NCI-H226 (cell line): ENCODE measurements around the gene SLC9A4.

Experiments
- DNase-seq: peaks from one replicate; pipeline ENCODE4 v3.0.0-alpha.2; 2015

SLC9A4 gene, protein sequence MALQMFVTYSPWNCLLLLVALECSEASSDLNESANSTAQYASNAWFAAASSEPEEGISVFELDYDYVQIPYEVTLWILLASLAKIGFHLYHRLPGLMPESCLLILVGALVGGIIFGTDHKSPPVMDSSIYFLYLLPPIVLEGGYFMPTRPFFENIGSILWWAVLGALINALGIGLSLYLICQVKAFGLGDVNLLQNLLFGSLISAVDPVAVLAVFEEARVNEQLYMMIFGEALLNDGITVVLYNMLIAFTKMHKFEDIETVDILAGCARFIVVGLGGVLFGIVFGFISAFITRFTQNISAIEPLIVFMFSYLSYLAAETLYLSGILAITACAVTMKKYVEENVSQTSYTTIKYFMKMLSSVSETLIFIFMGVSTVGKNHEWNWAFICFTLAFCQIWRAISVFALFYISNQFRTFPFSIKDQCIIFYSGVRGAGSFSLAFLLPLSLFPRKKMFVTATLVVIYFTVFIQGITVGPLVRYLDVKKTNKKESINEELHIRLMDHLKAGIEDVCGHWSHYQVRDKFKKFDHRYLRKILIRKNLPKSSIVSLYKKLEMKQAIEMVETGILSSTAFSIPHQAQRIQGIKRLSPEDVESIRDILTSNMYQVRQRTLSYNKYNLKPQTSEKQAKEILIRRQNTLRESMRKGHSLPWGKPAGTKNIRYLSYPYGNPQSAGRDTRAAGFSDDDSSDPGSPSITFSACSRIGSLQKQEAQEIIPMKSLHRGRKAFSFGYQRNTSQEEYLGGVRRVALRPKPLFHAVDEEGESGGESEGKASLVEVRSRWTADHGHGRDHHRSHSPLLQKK

DNA sequence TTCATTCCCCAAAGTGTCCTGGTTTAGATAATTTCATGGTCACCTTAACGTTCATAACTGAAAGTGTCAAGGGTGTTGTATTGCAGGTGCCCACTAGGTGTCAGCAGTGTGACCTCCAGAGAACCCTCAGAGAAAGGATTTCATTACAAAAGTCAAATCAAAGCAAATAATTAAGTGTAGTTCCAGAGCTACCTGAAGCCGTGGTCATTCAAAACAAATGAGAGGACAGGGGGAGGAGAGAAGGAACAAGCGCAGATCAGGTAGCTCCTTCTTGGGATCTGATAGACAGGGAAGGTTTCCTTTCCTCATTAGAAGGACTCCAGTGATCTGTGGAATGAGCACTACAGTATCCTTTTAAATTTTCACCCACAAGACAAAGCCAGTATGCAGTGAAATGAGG, at the start of gene SLC9A4:
TSS of gene SLC9A4 (plus strand) at position 207 of the 400 bp plus-strand sequence. CDS start 534 bp downstream, outside the sequence.
- peak; percentile 16 for DNase-seq

DNA sequence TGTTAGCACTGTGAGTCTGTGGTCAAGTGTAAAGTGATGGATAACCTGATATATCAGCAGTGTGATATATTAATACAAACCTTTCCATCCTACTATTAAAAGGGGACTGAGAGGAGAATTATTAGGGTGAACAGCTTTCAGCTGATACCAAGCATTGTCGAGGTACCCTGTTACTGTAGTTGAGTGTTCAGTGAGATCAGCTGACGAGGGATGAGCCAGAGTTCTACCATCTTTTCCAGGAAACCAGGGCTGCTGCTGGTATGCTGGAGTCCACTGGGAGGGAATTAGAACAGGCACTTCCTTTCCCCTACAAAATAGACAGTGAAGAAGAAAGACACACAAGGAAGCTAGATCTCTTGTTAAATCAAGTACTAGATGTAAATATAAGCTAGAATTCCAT, 49.7 kb upstream of the SLC9A4 start:
- no peak for DNase-seq

DNA sequence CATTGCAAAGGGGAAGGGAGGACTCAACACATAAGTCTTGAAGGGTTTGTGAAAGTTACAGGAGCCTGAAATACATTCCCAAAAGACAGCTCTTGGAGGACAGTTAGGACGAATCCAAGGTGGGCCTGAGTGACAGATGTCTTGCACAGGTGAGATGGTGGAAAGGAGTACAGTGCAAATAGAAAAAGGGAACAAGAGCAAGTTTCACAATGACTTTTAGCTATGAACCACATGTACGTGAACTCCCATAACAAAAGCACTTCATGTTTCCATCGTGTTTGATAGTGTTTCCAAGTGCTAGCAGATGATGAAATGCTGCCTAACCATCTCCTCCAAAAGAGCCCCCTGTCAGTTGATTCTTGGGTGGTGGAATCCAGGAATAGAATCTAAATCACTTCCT, 48.3 kb upstream of the SLC9A4 start:
- no peak for DNase-seq

DNA sequence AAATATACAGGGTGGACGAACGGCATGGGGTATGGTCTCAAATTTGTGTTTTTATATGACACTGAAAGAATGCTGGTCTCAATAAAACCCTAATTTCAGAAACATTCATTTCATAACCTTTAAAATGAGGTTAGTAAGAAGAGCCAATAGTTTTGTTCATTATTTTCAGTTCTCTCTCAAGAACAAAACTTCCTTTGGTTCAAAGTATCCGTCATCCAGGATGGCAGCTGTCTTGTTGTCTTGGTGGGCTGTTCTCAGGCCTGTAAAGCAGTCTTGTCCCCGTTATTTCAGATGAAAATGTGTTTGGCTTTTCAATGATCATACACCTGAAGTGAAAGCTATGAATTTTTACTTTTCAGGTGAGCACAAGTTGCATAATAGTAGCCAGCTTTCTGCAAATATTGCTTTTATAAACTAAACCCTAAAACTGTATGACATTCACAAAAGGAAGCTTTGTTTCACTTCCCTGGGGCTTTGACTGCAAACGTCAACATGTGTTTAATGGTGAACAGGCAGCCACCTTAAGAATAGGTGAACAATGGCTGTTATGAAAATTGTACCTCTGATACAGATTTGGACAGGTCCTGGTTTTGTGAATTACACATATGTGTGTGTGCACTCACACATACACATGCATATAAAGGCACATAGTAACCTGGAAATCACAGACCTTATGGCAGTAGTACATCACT, 47.4 kb upstream of the SLC9A4 start:
- no peak for DNase-seq

DNA sequence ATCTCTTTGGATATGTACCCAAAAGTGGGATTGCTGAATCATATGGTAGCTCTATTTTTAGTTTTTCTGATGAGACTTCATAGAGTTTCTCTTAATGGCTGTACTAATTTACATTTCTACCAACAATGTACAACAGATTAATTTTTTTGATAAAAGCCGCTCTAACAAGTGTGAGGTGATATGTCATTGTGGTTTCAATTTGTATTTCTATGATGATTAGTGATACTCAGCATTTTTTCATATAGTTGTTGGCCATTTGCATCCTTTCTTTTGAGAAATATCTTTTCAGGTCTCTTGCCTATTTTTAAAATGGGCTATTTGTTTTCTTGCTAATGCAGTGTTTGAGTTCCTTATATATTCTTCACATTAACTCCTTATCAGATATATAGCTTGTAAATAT, 45.8 kb upstream of the SLC9A4 start:
- no peak for DNase-seq

DNA sequence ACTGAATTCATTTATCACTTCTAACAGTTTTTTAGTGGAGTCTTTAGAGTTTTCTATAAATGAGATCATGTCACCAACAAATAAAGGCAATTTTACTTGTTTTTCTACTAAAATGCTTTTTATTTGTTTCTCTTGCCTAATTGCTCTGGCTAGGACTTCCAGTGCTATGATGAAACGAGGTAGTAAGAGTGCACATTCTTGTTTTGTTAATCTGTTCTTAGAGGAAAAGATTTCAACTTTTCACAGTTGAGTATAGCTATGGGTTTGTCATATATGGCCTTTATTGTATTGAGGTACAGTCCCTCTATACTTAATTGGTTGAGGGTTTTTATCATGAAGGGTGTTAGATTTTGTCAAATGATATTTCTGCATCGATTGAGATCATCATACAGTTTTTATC, 44.5 kb upstream of the SLC9A4 start:
- DNase-seq: no peak

DNA sequence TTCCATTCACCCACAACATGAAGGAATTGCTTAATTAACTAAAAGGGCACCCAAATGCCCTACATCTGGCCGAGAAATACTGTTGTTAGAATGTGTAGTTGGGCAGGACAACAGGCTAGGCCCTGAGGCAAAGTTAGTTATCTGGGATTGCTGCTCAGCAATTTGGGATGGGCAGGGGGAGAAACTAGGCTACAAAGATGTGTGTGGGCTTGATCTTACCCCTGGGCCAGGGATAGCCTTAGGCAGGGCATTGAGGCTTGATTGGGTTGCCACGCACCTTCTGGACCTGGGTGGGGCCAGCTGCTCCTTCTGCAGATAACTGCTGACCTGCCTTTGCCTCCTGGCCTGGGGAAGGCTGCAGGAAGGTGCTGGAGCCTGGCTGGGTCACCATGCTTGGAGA, 40.6 kb upstream of the SLC9A4 start:
- DNase-seq: no peak

DNA sequence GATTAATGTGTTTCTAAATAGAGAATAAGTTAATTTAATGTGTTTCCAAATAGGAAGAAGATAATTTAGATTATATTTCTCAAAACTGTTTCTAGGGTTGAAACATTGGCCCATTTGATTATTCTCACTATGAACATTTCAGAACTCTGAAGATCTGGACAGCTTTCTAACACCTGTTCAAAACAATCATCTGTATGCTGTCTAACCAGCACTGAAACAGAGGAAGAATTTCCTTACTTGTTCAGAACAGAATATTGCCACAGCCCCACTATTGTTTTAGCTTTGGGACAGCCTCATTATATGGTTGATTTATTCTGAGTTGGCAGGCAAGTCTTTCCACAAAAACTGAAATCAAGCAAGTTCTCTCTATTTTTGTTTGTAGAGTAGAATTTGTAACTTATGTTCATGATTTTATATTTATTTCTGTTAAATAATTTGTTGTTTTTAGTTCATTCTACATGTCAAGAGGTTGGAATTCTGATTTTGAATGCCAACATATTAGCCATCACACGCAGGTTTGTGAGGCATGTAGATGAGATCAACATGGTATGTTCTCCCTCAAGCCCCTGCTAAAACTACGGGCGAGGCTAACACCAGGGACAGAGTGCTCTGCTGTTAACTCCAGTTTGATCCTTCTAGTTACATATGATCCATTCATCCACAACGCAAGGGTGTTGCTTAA, 38.9 kb upstream of the SLC9A4 start:
- no peak for DNase-seq

DNA sequence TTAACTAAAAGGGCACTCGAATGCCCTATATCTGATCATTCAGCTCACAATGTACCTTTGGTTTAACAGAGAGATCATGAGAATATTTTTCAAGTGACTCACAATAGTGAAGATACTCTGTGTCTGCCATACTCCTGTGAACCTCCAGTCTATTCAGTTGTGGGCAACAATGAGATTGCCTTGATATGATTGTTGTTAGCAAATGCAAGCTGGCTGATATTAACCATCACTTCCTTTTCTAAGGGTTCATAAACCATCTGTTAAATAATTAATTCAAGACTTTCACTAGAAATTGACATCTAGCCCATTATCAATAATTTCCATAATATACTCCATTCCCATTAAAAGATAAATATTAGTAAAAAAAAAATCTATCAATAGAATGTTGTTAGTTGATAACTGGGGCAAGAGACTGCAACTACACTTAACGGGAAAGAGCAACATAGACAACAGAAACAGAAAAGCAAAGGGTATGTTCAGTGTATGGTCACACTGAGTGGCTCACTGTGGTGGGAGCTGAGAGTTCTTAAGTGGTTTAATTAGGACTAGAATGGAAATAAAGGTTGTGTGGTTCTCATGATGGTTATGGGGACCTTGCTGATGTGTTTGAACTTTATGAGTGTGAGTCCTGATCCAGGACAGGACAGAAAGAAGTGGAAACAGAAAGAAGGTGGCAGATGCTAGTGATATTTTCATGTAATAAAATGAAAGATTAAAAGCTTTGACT, 38.2 kb upstream of the SLC9A4 start:
- DNase-seq: no peak

DNA sequence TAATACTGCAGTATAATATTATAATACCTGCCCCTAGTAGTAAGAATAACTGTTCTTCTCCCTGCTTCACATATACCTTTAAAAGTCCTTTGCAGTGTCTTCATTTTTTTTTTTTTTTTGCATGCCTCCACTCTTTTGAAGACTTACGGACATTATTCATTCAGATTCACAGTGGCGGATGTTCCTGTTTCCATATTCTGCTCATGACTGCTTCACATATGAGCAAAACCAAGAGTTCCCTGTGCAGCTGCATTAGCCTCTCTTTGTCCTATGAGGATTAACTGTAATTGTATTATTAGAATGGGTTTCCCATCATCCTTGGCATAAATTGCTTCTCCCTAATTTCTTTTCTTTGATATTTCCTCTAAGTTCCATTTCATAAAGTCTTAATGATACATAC, 37.3 kb upstream of the SLC9A4 start:
- no peak for DNase-seq

DNA sequence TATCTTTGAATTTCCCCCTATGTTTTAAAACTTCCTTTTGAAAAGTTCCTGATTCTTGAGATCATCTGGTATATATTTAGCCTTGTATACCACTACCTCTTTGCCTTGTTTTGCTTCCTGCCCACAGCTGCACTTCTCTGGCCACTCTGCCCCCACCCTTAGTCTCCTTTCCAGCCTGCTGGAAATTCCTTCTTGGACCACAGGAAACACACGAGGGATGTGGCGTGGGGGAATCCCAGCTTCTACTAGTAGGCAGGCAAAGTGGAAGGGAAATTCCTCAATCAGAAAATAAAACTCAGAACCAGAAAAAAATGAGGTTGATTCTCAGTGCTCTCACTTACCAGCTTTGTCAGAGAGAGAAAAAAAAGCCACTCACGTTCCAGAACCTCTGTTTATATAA, 36.7 kb upstream of the SLC9A4 start:
- peak; percentile 77 for DNase-seq

DNA sequence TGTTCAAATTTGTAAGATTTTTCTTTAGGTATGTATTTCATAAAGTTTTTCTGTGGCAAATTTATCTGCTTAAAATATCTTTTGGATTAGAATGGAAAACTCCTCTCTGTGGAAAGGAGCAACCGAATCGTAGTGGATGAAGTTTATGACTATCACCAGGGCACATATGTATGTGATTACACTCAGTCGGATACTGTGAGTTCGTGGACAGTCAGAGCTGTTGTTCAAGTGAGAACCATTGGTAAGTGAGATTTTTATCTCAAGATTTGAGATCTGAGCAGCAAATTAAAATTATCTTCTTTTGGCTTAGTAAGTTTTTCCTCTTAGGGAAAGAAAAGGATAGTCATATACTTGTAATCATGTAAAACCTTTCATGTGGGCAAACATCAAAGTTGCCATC, 35.9 kb upstream of the SLC9A4 start:
- no peak for DNase-seq

DNA sequence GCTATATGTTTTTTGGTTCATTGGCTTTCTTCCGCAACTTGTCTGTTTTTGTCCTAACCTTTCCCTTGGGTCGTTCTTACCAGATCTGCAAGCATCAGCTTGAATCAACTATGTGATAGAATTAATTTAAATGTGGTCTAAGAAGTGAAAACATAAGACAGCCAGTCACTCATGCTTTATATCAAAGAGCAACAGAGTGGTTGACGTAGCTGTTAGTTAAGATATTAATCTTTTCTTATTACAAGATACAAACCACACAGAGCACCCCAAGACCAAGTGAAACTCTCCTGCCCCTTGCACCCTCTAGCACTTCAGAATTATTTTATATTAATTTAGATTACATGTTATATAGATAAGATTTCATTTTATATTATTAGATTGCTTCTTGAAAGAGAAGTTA, 34.9 kb upstream of the SLC9A4 start:
- no peak for DNase-seq

DNA sequence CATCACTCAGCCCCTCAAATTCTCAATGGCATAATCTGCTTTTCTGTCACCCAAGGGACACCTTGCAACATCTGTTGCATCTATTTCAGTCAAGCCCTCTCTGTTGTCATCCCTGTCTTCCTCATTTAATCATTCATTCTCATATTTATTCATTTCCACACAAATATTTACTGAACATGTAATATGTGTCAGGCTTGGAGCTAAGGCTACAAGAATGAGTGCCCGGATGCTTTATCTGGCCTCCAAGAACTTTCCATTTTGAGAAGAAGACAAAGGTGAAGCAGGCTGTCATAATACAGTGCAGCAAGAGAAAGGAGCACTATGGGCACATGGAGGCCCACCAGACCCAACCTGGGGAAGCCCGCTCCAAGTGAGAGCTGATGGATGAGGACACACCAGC, 34.4 kb upstream of the SLC9A4 start:
- DNase-seq: no peak

DNA sequence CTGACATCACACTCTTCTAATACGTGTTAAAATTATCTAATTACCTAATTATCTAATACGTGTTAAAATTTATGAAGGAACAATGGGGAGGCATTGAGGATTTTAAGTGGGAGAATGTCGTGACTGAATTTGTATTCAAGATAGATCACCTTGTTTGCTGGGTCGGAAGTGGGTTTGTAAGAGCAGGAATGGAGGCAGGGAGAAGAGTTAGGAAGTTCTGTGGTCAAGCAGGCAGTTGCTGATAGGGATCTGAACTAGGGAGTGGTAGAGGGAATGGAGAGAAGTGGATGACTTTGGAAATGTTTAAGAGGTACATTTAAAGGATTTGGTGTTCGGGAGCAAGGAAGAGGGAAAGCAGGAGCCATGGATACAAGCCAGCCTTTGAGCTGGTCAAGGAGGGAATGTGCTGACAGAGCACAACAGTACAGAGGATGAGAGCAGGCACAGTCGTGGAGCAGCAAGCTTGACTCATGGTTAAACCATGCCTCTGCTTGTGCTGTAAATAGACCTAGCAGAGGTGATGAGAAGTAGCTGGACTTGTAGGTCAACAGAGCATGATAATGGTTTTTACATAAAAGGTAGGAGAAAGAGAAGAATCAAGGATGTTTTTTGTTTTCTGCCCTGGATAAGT, 33.8 kb upstream of the SLC9A4 start:
- DNase-seq: peak; percentile 78

DNA sequence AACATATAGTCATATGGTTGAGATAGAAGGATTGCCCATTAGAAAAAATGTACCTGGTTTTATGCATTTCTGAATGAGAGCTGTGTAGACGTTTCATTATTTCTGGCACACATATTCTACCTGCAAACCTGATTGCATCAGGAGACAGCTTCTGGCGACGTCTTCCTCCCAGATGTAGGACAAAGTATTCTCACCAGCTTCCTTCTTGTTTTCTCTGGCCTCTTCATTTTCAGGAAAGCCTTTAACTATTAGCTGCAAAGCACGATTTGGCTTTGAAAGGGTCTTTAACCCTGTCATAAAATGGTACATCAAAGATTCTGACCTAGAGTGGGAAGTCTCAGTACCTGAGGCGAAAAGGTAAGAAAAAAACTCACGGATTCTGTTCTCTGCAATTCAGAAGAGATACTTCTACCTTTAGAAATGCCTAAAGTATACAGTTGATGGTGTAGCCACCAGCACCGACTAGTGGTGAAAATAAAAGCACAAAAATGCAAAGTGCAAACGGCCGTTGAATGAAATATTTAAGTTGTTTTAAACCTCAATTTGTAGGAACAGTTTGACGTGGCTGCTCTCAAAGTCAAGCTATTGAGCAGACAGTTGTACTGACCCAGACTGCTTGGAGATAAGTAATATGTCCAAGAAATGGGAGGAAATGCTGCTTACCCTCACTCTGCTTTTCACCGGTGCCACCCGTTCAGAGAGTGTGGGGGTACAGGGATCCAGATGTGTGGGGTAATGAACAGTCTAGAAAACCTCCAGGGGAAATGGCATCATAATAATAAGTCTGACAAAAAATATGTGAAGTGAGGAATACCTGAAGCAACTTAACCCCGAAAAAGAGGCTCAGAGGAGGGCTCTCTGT, 29.8 kb upstream of the SLC9A4 start:
- peak; percentile 17 for DNase-seq

DNA sequence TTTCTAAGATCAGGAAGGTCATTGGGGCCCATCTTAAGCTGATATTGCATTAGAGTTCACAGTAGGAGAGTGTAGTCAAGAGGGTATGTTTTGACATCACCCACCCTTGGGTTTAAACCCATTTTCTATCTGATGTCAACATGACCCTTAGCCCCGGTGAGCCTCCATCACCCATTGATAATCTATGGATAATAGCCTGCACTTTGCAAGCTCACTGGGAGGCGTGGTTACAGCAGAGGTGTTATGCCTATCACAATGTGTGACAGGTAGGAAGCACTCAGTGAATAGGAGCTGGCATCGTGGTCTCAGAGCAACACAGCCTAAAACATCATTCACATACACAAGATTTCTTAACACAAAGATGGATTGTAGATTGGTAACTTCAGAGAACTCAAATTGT, 28.8 kb upstream of the SLC9A4 start:
- DNase-seq: no peak

DNA sequence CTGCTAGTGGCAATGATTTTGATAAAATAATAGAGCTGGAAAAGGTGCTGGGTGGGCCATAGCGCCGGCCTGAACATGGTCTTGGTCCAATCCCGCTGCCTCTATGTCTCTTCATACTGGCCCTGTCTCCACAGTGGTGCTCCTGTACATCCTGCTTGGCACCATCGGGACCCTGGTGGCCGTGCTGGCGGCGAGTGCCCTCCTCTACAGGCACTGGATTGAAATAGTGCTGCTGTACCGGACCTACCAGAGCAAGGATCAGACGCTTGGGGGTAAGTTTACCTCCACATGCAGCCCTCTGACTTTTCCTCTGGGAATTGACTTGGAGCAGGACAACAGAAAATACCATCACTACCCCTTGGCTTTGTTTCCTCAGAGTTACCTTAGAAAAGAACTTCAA, 26.1 kb upstream of the SLC9A4 start:
- DNase-seq: no peak

DNA sequence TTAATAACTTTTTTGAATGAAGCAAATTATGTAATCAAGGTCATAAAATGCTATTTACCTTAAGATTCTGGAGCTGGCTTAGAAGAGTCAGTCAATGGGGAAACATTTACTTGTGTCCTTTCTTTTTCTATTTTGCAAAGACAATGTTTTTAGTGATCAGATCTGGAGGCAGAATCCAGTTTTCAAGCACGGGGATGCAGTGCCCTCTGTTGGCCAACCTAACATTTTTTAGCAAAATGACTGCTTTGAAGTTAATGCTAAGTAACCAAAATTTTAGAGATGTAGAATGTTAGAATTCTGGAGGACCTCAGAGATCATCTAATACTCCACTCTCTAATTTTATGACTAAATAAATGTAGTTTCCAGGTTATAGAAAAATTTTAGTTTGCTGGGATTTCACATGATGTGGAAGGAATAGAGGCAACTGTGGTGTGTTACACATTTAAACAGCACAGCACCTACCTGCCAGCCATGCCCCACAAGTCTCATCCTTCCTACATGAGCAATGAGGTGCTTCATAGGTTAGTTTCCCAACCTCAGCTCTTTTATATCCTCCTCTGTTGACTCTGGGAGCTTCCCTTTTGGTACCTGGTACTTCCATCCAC, 23.6 kb upstream of the SLC9A4 start:
- DNase-seq: no peak

DNA sequence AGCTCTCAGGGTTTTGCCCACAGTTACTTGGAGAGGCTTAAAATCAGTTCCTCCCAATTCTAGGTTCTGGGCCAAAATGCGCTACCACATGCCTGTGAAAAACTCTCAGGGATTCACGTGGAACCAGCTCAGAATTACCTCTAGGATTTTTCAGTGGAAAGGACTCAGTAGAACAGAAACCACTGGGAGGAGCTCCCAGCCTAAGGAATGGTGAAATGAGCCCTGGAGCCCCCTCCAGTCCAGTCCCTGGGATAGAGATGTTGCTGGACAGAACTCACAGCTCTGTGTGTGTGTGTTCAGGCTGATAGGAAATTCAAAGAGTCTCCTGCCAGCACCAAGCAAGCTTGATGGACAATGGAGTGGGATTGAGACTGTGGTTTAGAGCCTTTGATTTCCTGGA, 21.1 kb upstream of the SLC9A4 start:
- DNase-seq: no peak

DNA sequence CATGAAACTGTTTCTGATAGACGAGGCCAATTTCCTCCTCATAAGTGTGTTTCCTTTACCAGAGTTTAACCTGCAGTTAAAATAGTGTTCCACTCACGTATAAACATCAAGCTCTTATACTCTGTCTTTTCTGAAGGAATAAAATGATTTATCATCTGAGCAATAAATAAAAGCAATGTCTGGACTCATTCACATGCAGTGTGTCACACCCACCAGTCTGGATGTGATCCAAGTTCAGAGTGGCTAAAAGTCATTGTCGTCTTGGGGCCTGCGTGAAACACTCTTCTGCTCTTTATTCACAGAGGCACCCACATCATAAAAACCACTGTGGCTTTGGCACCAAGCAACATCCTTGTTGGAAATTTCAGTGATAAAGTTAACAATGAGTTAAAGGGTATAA, 19.5 kb upstream of the SLC9A4 start:
- DNase-seq: no peak
